Hematopoietic multipotent progenitor cell treated with erythropoietin and hydrocortisone succinate and interleukin-3 and kit ligand, for 8 days (in vitro differentiated cells): ENCODE results near the gene NCBP1.

Experiments used
- DNase-seq: peaks from one replicate; pipeline ENCODE4 v3.0.0-alpha.2; 2015

The NCBP1 gene

DNA sequence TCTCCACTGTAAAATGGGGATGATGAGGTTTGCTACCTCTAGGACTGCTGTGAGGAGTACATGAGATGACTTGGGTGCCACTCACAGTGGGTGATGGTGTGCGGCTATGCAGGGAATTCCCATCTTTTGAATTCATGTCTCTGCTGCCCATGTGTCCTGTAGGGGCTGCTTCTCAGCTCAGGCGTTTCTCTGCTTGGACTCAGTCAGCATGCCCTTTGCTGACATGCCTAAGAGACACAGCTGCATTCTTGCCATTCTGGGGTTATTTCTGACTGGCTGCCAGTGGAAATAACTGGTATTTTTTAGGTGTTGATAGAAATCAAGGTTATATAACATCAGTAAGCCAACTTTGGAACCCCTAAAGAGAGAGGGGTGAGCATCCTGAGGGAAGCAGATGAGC is 87.8 kb downstream of the NCBP1 start:
- no peak for DNase-seq

DNA sequence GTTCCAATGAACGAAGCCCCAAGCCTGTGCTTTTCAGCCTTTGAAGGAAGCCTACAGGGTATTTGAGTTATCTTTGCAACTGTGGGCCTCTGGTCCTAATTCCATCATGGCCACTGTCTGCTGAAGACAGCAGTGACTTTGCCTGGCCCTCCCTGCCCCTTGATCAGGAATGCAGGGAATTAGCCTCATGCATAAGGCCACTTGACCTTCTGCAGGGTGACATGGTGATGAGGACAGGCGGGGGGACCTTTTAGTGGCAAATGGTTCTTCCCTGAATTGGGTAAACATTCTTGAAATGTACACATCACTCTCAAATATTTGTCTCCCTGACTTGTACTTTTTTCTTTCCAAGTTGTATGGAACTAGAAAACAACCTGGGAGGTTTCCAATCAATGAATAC is 88.7 kb downstream of the NCBP1 start:
- DNase-seq = no peak
